Measurements from ENCODE around the gene GNB2.
A peak's percentile ranks its signal among the peaks of the same experiment; 100 is the strongest.

GNB2 gene

GRCh38 chr7:100688326-100688860 lies 14.9 kb downstream of the GNB2 start:
- H2AFZ ChIP-seq (ENCODE audit: low read depth, low read length): no peak overlapping the region
- no peak overlapping the region for H3K14ac ChIP-seq (ENCODE audit: low read length in 2 of 2)
- H3K27ac ChIP-seq (ENCODE audit: low read length, poor library complexity, severe bottlenecking): no peak overlapping the region
- peaks cover 40% of the 10 kb centered on the region for H3K79me1 ChIP-seq (replicated peaks; ENCODE audit: low read length, poor library complexity, severe bottlenecking)
- H2BK12ac ChIP-seq (ENCODE audit: low read length in 2 of 2): no peak overlapping the region
- H3K27me3 ChIP-seq (ENCODE audit: control insufficient read depth in 1 of 2, insufficient read depth in 1 of 2, low read length in 2 of 2): no peaks in the 10 kb centered on the region
- H3K4me2 ChIP-seq (ENCODE audit: low read length, poor library complexity, severe bottlenecking): no peak overlapping the region
- no peak overlapping the region for H2BK5ac ChIP-seq (ENCODE audit: low read depth, low read length, poor library complexity, severe bottlenecking)
- no peaks in the 10 kb centered on the region for H3K9me3 ChIP-seq (ENCODE audit: control insufficient read depth, low read length)
- peak overlapping the region; percentile 43 for H3K9ac ChIP-seq (ENCODE audit: low read length)
- peaks cover 26% of the 10 kb centered on the region for H3K4me1 ChIP-seq (ENCODE audit: control insufficient read depth, insufficient read depth, low read depth, low read length)
- no peak overlapping the region for H3K4me3 ChIP-seq (ENCODE audit: insufficient read depth in 1 of 2, low read depth in 1 of 2, low read length in 2 of 2)
- no peak overlapping the region for H3K18ac ChIP-seq (ENCODE audit: low read depth in 1 of 2, low read length in 2 of 2)
- no peak overlapping the region for H2BK15ac ChIP-seq (ENCODE audit: low read depth, poor library complexity, severe bottlenecking)
- H2AK5ac ChIP-seq (ENCODE audit: low read length, severe bottlenecking): no peak overlapping the region
- H4K91ac ChIP-seq (ENCODE audit: low read length): no peak overlapping the region
- no peak overlapping the region for H4K8ac ChIP-seq (ENCODE audit: low read length)
- H3K23ac ChIP-seq (ENCODE audit: low read length in 2 of 2): no peak overlapping the region
- WGBS: 95% methylated on average over 14 of the region's 16 CpGs
- no peak overlapping the region for H3K4ac ChIP-seq (ENCODE audit: low read depth in 1 of 2, low read length in 2 of 2)
- no peak for DNase-seq
- H3K36me3 ChIP-seq (ENCODE audit: control insufficient read depth in 1 of 2, insufficient read depth in 2 of 2, low read depth in 1 of 2, low read length in 2 of 2): peaks cover 55 to 69% of the 10 kb centered on the region in 2 experiments
- H2BK120ac ChIP-seq (ENCODE audit: low read depth, low read length): no peak overlapping the region

DNA sequence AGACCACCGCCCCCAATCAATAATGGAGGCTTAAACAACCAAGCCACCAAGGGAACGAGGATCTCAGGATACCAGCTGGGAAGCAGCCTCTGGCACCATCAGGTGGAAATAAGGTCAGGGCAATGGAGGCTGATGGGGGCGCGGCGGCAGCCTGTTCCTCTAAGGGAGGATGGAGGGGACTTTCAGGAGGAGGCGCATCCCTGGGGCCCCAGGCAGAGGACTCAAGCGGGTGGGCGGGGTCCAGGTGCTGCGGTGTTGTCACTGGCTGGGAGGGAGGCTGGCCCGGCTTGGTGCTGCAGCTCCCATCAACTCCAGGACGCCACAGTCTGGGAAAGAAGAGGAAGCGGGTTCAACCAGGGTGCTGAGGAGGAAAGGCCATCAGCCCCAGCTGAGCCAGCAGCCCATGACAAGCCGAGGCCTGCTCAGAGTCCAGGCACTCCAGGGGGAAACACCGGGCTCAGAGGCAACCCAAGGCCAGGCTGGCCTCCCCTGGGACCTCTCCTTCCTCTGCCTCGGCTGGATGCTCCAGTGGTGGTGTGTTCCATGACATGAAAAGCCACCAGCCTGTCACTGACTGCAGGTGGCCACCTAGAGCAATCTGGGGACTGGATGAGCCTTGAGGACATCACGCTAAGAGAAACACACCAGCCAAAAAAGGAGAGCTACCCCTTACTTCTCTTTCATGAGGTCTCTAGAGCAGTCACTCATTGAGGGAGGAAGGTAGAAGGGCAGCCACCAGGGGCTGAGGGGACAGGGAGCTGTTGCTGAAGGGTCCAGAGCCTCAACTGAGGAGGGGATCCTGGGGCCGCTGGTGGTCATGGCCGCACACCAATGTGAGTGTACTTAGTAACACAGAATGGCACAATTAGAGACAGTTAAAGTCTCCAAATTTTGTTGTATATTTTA lies 15.9 kb downstream of the GNB2 start:
- no peak overlapping the region for H2BK15ac ChIP-seq (ENCODE audit: low read depth, poor library complexity, severe bottlenecking)
- no peak overlapping the region for H3K4me2 ChIP-seq (ENCODE audit: low read length, poor library complexity, severe bottlenecking)
- H2BK12ac ChIP-seq (ENCODE audit: low read length in 2 of 2): peak overlapping the region in 1 of 2 experiments; percentile 49
- H3K4ac ChIP-seq (ENCODE audit: low read depth in 1 of 2, low read length in 2 of 2): no peak overlapping the region
- peaks cover 41% of the 10 kb centered on the region for H3K79me1 ChIP-seq (replicated peaks; ENCODE audit: low read length, poor library complexity, severe bottlenecking)
- no peak overlapping the region for H4K8ac ChIP-seq (ENCODE audit: low read length)
- H3K9me3 ChIP-seq (ENCODE audit: control insufficient read depth, low read length): no peaks in the 10 kb centered on the region
- peaks cover 26% of the 10 kb centered on the region for H3K4me1 ChIP-seq (ENCODE audit: control insufficient read depth, insufficient read depth, low read depth, low read length)
- peak overlapping the region; percentile 43 for H3K9ac ChIP-seq (ENCODE audit: low read length)
- no peak for DNase-seq
- no peak overlapping the region for H3K14ac ChIP-seq (ENCODE audit: low read length in 2 of 2)
- H3K36me3 ChIP-seq (ENCODE audit: control insufficient read depth in 1 of 2, insufficient read depth in 2 of 2, low read depth in 1 of 2, low read length in 2 of 2): peaks cover 45 to 58% of the 10 kb centered on the region in 2 experiments
- H2BK5ac ChIP-seq (ENCODE audit: low read depth, low read length, poor library complexity, severe bottlenecking): no peak overlapping the region
- no peak overlapping the region for H2AFZ ChIP-seq (ENCODE audit: low read depth, low read length)
- no peak overlapping the region for H3K27ac ChIP-seq (ENCODE audit: low read length, poor library complexity, severe bottlenecking)
- H3K4me3 ChIP-seq (ENCODE audit: insufficient read depth in 1 of 2, low read depth in 1 of 2, low read length in 2 of 2): no peak overlapping the region
- H2AK5ac ChIP-seq (ENCODE audit: low read length, severe bottlenecking): no peak overlapping the region
- H3K23ac ChIP-seq (ENCODE audit: low read length in 2 of 2): no peak overlapping the region
- no peak overlapping the region for H2BK120ac ChIP-seq (ENCODE audit: low read depth, low read length)
- H4K91ac ChIP-seq (ENCODE audit: low read length): no peak overlapping the region
- no peak overlapping the region for H3K18ac ChIP-seq (ENCODE audit: low read depth in 1 of 2, low read length in 2 of 2)
- no peaks in the 10 kb centered on the region for H3K27me3 ChIP-seq (ENCODE audit: control insufficient read depth in 1 of 2, insufficient read depth in 1 of 2, low read length in 2 of 2)
- 91% methylated on average over 15 of the region's 18 CpGs for WGBS

GRCh38 chr7:100691676-100692577 lies 18.4 kb downstream of the GNB2 start:
- WGBS: 25% methylated on average over 28 of the region's 28 CpGs
- no peak overlapping the region for H2BK15ac ChIP-seq (ENCODE audit: low read depth, poor library complexity, severe bottlenecking)

More at GRCh38 chr7:100691676-100692577, 18.4 kb downstream of the GNB2 start:
- Histone ChIP-seq H2AFZ (ENCODE audit: low read depth, low read length) (no peak overlapping the region), H3K4me2 (ENCODE audit: low read length, poor library complexity, severe bottlenecking) (peak overlapping the region; percentile 38), H3K18ac (ENCODE audit: low read depth in 1 of 2, low read length in 2 of 2) (no peak overlapping the region), H3K36me3 (ENCODE audit: control insufficient read depth in 1 of 2, insufficient read depth in 2 of 2, low read depth in 1 of 2, low read length in 2 of 2) (peaks cover 21 to 34% of the 10 kb centered on the region in 2 experiments), H2BK12ac (ENCODE audit: low read length in 2 of 2) (no peak overlapping the region), H3K9me3 (ENCODE audit: control insufficient read depth, low read length) (no peaks in the 10 kb centered on the region), H3K4me1 (ENCODE audit: control insufficient read depth, insufficient read depth, low read depth, low read length) (peaks cover 28% of the 10 kb centered on the region), H3K23ac (ENCODE audit: low read length in 2 of 2) (no peak overlapping the region), H3K79me1 (replicated peaks; ENCODE audit: low read length, poor library complexity, severe bottlenecking) (peaks cover 31% of the 10 kb centered on the region), H2BK5ac (ENCODE audit: low read depth, low read length, poor library complexity, severe bottlenecking) (no peak overlapping the region), H4K8ac (ENCODE audit: low read length) (no peak overlapping the region), H2BK120ac (ENCODE audit: low read depth, low read length) (no peak overlapping the region), H2AK5ac (ENCODE audit: low read length, severe bottlenecking) (no peak overlapping the region), H3K14ac (ENCODE audit: low read length in 2 of 2) (no peak overlapping the region), H4K91ac (ENCODE audit: low read length) (no peak overlapping the region), H3K4me3 (ENCODE audit: insufficient read depth in 1 of 2, low read depth in 1 of 2, low read length in 2 of 2) (peak overlapping the region in 1 of 2 experiments; percentile 95), H3K27ac (ENCODE audit: low read length, poor library complexity, severe bottlenecking) (no peak overlapping the region), H3K9ac (ENCODE audit: low read length) (peak overlapping the region; percentile 91), H3K4ac (ENCODE audit: low read depth in 1 of 2, low read length in 2 of 2) (peak overlapping the region in 1 of 2 experiments; percentile 11), H3K27me3 (ENCODE audit: control insufficient read depth in 1 of 2, insufficient read depth in 1 of 2, low read length in 2 of 2) (no peaks in the 10 kb centered on the region)
- peak; percentile 73 for DNase-seq

All from mesenchymal stem cell (in vitro differentiated cells and primary cell).